GM10847 (cell line): Measurements from ENCODE around the gene CHKA.

Experiments used
- POLR2A ChIP-seq: IDR thresholded peaks from 2 replicates; pipeline ENCODE4 v1.6.1; 2011; ENCODE audit not compliant: insufficient read length; ENCODE audit errors: extremely low read depth

CHKA gene

DNA sequence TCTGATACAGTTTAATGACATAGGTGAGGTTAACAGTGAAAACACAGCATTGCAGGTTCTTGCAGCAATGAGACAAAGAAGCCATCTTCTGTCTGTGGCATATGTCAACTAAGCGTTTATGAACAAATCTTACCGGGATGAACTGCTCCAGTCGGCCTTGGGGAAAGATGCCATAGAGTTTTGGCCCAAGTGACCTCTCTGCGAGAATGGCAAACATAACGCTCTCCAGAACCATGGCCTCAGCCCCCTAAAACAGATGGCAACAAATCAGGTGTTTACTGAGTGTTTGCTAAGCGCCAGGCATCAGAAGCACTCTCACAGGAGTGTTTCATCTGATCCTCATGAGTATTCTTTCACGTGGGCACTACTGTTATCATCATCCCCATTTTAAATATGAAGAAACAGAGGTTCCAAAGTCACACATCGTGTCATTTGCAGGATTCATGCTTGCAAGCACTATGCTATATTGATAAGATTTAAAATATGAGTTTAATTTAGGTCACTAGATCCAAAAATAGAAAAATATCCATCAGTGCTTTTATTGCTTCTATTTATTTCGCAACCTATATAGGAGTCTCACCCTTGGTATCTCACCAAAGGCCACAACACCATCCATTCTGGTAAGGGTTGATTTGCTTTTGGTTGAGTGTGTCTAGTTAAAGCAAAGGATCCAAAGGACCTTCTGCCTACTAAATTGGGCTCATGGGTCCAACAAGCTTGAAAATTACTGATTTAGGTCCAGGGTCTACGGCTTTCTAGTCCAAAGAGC lies 46.4 kb downstream of the CHKA start:
- TF ChIP-seq POLR2A = no peak

DNA sequence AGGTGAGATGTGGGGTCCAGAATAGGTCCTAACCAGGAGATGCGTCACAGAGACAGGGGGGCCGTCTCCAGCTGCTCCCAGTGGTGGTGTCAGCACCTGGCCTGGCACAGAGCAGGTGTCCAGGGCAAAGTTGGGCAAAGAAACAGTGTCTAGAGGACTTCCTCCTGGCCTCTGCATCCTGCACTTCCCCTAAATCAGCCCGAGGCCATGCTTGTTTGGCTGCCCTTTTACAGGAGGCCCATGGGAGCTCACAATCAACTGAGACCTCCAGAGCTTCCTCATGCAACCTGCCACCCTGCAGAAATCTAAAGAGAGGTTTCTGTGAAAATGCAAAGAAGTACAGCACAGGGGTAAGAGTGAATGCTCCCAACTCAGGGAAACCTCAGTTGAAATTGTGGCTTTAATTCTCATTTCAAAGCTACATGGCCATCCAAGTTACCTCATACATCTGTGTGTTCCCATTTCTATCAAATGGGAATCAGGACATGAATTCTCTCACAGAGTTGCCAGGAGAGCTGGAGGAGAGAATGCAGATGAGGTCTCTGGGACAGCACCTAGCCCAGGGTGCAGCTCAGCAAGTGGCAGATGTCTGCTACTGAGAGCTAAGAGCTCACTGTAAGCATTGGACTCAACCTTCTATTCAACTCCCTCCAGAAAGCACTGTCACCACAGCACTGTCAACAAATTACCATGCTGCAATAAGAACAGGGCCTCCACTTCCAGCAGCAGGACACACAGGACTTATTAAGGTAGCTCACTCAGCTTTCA lies 49.7 kb downstream of the CHKA start:
- no peak for TF ChIP-seq POLR2A

DNA sequence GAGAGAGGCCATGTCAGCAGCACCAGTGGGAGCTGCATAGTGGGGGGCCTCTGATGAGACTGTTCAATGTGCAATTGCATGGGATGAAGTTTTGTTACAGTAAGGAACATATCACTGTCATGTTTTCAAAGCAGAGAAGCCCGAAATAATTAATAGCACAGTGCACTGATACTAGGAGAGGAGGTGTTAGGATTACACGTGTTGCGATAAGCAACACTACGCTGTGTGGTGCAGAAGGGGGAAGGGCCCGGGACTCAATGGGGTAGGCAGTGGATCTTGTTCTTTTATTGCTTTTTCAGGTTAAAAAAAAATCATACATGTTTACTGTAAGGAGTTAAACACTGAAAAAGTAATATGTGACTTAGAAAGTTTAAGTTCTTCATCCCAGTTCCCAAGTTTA lies 53.2 kb downstream of the CHKA start:
- TF ChIP-seq POLR2A = no peak

DNA sequence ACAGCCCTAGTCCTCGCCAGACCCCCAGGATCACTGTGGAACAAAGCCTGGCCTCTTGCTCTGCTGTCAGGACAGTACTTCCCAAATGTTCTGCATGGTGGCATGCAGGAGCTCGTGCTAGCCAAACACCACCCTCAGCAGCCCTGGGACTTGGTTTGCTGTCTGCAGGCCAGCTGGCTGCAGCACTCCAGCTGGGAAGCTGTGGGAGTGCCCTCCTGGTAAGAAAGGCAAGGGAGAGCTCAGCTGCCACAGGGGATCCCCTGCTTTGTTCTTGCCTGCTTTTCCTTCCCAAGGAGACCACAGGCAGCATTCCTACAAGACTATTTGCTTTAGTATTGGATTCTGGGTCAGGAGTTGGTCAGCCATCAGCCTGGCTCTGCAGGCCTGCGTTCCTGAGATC lies 54.4 kb downstream of the CHKA start:
- TF ChIP-seq POLR2A = no peak

DNA sequence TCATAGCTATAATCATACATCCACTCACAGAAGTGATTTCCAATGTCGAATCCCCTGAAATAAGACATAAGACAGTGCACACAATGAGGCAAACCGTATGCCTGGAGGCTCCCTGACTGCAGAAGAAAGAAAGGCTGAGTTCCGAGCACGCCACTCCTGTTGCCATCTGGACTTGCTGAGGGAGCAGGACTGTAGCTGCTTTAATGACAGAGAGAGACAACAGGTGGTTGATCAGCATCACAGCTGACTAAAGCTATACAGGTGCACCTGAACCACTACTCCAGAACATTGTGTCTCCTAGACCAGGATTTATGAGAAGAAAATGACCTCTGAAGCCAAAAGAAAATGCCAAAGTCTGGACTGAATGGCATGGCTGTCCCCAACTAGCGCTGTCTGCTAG lies 55.3 kb downstream of the CHKA start:
- no peak for TF ChIP-seq POLR2A

DNA sequence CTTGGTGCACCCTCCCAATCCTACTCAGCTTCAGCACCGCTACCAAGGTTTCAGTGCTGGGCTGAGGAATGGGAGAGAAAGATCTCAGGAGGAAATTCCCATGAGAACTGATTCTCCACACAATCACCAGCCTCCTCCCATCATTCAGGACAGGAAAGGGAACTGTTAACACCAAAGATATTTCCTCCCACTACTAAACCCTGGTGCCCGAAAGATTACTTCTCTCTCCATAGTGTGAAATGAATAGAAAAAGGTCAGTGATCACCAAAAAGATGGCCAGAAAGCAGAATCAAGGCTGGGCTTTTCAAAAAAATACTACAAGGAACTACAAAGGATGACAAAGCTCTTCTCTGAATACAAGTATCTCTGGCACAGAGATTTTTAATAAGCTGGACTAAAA lies 56.3 kb downstream of the CHKA start:
- TF ChIP-seq POLR2A = no peak

DNA sequence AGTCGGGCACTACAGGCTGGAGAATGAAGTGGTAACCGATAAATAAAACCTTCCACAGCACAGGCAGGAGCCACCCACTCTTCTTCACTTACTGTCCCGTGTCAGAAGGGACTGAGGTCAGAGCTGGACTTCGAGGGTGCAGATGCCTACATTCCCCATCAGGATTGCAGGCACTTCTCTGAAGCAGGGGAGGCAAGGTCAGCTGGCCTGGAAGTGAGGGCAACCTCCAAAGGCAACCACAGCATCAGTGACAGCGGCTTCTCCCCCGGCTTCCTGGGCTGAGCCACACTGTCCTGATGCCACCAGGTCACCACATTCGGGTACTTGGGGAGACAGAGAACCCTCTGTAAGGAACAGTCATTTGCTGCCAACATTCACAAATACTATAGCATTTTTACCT lies 59.7 kb downstream of the CHKA start:
- no peak for TF ChIP-seq POLR2A

DNA sequence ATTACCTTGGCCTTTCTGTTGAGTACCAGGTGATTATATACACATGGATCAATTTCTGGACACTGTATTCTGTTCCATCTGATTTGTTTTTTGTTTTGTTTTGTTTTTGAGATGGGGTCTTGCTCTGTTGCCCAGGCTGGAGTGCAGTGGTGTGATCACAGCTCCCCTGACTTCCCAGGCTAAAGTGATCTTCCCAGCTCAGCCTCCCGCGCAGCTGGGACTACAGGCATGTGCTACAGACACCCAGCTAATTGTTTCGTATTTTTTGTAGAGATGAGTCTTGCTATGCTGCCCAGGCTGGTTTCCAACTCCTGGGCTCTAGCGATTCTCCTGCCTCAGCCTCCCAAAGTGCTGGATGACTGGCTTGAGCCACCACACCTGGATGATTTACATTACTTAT lies 63.4 kb downstream of the CHKA start:
- no peak for TF ChIP-seq POLR2A

DNA sequence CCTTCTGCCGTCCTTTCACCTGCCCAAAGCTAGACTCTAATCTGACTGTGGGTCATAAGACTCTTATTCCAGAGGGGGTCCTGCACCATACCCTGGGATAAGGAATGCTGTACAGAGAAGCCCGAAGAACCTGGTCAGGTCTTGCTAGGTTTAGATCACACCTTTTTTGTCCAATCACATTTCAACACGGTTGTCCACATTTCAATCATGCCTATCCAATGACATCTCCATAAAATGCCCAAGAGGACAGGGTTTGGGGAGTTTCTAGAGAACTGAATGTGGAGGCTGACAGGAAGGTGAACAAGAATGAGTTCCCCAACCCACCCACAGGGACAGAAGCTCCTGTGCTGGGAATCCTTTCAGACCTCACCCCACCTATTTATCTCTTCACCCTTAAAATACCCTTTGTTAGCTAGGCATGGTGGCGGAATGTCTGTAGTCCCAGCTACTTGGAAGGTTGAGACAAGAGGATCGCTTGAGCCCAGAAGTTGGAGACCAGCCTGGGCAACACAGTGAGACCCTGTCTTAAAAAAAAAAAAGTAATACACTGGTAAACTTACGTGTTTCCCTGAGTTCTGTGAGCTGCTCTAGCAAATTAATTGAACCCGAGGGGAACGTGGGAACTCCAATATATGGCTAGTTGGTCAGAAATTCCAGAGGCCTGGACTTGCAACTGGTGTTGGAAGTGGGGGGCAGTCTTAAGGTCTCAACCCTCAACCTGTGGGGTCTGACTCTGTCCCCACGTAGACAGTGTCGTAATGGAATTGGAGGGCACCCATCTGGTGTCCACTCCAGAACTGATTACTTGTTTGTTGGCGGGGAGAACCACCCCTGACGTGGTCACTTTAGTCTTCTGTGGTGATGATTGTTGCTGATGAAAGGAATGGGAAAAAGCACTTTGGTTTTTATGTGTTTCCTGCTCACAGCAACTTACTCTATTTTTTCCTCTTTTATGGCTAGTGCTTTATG lies 64.6 kb downstream of the CHKA start:
- TF ChIP-seq POLR2A = no peak

DNA sequence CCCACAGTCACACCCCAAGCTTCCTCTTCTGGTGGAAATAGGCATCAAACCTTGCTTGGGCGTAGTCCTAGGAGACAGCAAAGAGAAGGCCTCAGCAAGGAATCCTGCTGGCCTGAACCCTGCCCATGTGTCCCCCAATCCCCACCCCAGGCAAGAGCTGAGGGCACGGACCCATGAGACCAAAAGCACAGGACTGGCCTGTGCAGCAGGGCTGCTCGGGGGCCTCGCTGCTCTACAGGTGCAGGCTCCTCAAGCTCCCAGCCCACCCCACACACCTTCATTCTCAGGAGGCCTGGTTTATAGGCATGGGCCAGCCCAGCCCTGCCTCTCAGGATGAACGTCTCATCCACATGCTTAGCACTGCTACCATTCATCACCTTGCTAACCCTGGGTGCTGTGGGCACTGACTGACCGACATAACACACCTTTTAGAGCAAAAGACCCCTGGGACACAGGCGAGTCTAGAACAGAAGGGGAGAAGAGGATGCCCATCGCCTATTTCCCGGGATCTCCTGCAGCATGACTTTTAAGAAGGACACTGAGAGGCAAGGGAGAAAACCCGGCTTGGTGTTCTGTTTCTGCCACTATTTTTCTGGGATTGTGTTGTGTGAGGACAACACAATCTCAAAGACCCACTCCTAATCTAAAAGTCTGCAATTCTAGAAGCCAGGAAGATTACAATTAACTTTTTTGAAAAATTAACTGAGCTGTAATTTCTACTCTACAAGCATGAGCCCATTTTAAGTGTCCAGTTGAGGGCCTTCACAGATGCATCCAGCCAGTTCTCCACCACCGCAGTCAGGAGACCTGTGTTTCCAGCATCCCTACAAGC lies 67.0 kb downstream of the CHKA start:
- no peak for TF ChIP-seq POLR2A

DNA sequence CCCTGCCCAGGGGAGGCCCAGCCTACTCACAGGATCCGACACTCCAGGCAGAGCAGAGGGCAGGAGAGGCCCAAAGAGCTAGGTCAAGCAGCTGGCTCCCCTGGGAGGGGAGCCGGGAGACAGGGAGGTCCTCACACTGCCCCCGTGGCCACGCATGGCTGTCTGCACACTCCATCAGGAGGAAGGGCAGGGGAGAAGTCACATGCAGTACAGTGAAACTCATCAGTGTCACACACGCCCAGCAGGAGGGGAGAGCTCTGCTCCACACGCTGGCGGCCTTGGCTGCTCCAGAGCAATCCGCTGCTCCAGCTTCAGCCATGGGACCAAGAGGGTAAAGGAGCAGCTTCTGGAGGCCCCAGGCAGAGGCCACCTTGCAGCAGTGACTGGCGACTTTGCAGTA lies 68.1 kb downstream of the CHKA start:
- no peak for TF ChIP-seq POLR2A

DNA sequence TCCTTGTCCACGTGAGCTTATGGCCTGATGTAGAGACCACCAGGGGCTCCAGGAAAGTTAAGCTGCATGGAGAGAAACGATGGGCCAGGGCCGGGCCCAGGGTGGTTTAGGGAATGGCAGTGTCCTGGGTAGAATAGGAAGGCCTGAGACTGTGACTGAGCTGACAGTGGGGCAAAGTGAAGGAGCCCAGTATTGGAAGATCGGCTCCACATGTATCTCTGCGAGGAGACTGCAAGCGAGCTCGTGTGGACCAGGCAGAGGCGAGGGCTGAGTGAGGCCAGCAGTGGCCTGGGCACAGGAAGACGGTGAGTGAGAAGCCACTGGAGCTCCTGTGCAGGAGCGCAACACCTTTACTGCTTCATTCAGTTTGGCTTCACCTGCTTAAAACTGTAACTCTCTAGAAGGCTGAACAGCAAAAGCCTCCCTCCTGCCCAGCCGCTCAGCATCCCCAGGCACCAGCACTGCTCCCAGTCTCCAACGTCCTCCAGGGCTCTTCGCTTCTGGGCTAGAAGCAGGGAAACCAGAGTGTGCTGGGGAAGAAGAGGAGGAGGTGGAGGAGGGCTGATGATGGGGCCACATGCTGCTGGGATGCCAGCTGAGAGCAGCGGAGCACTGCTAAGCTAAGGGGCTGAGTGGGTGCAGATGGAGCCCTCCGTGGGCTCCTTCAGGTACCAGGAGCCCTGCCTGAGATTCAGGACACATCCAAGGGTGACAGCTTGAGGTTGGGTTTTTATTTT lies 68.9 kb downstream of the CHKA start:
- TF ChIP-seq POLR2A = peak; percentile 2

DNA sequence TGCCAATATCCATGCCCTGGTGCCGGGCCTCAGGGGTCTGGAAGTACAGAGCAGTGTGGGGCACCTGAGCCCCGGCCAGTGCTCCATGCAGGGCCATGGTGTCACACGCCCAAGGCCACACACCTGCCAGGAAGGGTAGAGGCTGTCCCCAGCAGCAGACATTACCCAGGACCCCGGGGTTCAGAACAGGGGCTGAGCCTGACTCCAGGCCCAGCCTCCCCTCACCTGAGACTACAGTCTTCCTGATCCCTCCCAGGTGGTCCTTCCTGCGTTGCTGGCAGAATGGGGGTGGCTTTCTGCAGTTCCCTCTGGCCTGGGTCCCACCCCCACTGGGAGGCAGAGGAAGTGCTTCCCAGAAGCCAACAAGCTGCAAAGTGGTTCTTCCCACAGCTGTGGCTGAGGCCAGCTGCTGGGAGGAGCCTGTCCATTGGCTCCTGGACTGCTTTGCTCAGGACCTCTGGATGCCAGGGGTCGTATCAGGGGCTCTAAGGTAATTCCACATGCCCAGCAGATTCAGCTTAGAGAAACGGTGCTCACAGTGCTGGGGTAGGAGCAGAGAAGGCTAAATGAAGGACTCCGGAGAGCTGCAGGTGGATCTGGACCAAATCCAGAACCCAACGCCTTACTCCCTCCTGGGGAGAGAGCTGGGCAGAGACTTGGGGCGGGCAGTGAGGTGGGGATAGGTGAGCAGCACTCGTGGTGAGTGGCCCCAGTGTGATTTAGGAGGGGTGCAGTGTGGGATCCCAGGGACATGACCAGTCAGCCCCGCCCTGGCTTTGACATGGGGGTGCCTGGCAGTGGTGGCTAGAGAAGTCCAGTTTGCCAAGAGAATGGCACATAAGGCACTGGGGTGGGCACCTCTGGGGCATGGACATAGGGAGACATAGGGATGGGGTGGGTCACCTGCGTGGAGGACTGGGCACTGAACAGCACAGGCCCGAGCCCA lies 69.7 kb downstream of the CHKA start:
- peak; percentile 20 for TF ChIP-seq POLR2A
